Ovary (tissue), 3 donors: ENCODE data around the gene MSANTD2.

Experiments
- CTCF ChIP-seq, 3 donors: fragments of 450-650 bp in 2 of 3; fragments of 200-600 bp in 1 of 3; IDR thresholded peaks; one replicate each; pipeline versions ENCODE4 v1.5.1 to v1.8.0; 2016 to 2022; ENCODE audit warnings: antibody characterized with exemption in 3 of 3, mild to moderate bottlenecking in 1 of 3
- EP300 ChIP-seq: sonication (generic); formaldehyde crosslinking; IDR thresholded peaks from one replicate; pipeline ENCODE4 v1.6.1; 2017; ENCODE audit warnings: antibody characterized with exemption
- POLR2A ChIP-seq: fragments of 450-650 bp; IDR thresholded peaks from one replicate; pipeline ENCODE4 v1.6.1; 2017; ENCODE audit warnings: antibody characterized with exemption, mild to moderate bottlenecking, moderate library complexity
- donor health status: DM: no; HTN: no; CAD: no.

- TF ChIP-seq CTCF (IDR thresholded peaks at IDR 0.05) (no peak), POLR2A (no peak), EP300 (no peak)
These were observed 42.1 kb upstream of the MSANTD2 start for GRCh38 chr11:124842305-124842704.
